Embryonic facial prominence (tissue), 1 donor: Measurements from ENCODE around the gene PEX10.

Experiments
- DNase-seq: peaks from one replicate; pipeline ENCODE4 v3.0.0-alpha.2; 2016; ENCODE audit errors: extremely low spot score

Gene PEX10

GRCh38 chr1:2404890-2405511 lies 7.4 kb downstream of the PEX10 start:
- DNase-seq = no peak

- DNase-seq = no peak
Observed at GRCh38 chr1:2404142-2404889, 8.0 kb downstream of the PEX10 start.

- DNase-seq = no peak
Observed at GRCh38 chr1:2403273-2403672, 9.1 kb downstream of the PEX10 start.

- DNase-seq = no peak
Observed at GRCh38 chr1:2402420-2402819, 9.9 kb downstream of the PEX10 start.

GRCh38 chr1:2400950-2401649 lies 11.3 kb downstream of the PEX10 start:
- no peak for DNase-seq

- DNase-seq = no peak
Observed at GRCh38 chr1:2400576-2400909, 11.8 kb downstream of the PEX10 start.

- no peak for DNase-seq
Observed at GRCh38 chr1:2399890-2400575, 12.3 kb downstream of the PEX10 start.

GRCh38 chr1:2398871-2399270 lies 13.5 kb downstream of the PEX10 start:
- DNase-seq = no peak

GRCh38 chr1:2397007-2397679 lies 15.2 kb downstream of the PEX10 start:
- no peak for DNase-seq

- DNase-seq = no peak
Observed at GRCh38 chr1:2396476-2396875, 15.9 kb downstream of the PEX10 start.

- no peak for DNase-seq
Observed at GRCh38 chr1:2396059-2396458, 16.3 kb downstream of the PEX10 start.

GRCh38 chr1:2395245-2395644 lies 17.1 kb downstream of the PEX10 start:
- DNase-seq = no peak

- no peak for DNase-seq
Observed at GRCh38 chr1:2394761-2395160, 17.6 kb downstream of the PEX10 start.

GRCh38 chr1:2394220-2394619 lies 18.1 kb downstream of the PEX10 start:
- no peak for DNase-seq

GRCh38 chr1:2393471-2393877 lies 18.9 kb downstream of the PEX10 start:
- no peak for DNase-seq

- DNase-seq = no peak
Observed at GRCh38 chr1:2392686-2393085, 19.7 kb downstream of the PEX10 start.

- DNase-seq = no peak
Observed at GRCh38 chr1:2391931-2392509, 20.3 kb downstream of the PEX10 start.

- peak; percentile 96 for DNase-seq
Observed at GRCh38 chr1:2391041-2391930, 21.1 kb downstream of the PEX10 start, which contains the start of the genes MORN1 and RER1. Gene MORN1, minus strand, starts transcription at chr1:2391554. Its CDS starts 21 bp downstream, at chr1:2391533. Gene RER1, plus strand, starts transcription at chr1:2391841. Its CDS starts 3,950 bp downstream, at chr1:2395791.

GRCh38 chr1:2389644-2390043 lies 22.7 kb downstream of the PEX10 start:
- DNase-seq = no peak
